Measurements from ENCODE around the gene MORN1.
A peak's percentile ranks its signal among the peaks of the same experiment; 100 is the strongest.

The MORN1 gene

DNA sequence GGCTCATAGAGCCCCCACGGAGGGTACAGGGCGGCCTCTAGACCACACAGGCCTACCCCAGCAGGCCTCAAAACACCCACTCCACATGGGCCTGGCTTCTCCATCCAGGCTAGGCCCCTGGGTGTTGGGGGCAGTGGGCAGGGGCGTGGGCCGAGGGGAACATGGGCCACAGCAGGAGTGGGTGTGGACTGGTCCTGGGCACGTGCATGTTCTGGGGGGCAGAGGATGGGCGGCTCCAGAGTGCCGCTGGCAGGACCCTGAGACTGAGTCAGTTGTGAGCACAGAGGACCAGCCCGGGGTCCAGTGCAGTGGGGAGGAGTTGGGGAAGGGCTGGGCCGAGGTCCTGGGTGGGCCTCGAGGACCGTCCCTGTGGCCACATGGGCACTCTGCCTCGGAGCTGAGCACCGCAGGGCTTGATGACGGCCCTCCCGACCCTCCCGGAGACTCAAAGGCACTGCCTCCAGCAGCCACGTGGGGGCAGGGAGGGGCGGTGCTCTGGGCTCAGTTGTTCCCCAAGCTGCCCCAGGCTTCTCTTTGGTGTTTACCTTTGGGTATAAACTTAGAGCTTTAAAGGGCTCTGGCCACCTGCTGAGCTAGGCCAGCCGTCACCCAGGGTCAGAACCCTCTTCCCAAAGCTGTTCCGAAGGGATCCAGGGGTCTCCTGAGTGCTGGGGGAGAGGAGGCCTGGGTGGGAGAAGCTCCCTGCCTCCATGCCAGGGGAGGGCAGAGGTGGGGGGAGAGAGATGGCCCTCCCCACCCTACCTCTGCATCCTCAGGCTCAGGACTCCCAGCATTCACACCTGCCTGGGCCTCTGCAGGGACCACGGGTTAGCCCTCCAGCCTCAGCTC, 79.9 kb downstream of the MORN1 start:
- in situ Hi-C loops (cut with MboI; ENCODE audit: low pct_unique_long_range_greater_than_20kb, low sequenced_read_pairs, unreplicated experiment) = no loop called here
- DNase-seq (ENCODE audit: low spot score) = peak; percentile 77
- TF ChIP-seq, protein P1, sequence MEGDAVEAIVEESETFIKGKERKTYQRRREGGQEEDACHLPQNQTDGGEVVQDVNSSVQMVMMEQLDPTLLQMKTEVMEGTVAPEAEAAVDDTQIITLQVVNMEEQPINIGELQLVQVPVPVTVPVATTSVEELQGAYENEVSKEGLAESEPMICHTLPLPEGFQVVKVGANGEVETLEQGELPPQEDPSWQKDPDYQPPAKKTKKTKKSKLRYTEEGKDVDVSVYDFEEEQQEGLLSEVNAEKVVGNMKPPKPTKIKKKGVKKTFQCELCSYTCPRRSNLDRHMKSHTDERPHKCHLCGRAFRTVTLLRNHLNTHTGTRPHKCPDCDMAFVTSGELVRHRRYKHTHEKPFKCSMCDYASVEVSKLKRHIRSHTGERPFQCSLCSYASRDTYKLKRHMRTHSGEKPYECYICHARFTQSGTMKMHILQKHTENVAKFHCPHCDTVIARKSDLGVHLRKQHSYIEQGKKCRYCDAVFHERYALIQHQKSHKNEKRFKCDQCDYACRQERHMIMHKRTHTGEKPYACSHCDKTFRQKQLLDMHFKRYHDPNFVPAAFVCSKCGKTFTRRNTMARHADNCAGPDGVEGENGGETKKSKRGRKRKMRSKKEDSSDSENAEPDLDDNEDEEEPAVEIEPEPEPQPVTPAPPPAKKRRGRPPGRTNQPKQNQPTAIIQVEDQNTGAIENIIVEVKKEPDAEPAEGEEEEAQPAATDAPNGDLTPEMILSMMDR (IDR thresholded peaks at IDR 0.05; ENCODE audit: extremely low read depth, insufficient read depth, missing control alignments) = peak; percentile 33

DNA sequence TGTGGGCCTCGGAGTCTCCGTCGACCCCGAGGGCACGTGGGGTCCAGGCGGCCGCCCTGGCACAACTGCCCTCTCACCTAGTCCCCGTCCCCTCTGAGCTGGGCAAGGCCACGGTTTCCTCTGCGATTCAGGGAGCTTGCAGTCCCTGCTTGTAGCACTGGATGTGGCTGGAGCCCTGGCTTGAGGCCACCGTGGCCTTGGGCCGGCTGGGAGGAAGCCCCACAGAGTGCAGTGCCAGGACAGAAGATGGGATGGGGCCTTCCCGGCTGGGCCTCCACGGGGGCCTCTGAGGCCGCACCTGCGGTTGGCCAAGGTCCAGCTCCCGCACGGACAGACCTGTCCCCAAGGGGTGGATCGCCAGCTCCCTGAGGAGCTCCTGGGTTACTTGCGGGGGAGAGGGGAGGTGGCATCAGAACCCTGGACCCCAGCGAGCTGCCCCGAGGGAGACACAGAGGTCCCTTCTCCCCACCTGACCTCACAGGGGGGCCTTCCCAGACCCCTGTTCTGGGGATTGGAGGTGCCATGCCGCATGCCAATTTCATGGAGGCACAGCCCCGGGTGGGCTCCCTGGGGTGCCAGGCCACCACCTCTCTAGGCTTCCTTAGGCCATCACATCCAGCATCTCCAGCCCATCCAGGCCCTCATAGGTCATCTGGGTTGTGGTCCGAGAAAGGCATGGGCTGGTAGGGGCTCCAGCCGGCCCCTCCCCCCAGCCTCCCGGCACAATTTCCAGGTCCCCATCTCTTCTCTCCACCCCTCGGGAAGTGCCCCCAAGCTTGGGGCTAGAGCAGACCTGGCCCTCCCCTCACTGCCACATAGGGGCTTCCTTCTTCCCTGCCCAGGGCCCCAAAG, 80.8 kb downstream of the MORN1 start:
- TF ChIP-seq, protein P1 (IDR thresholded peaks at IDR 0.05; ENCODE audit: extremely low read depth, insufficient read depth, missing control alignments) = no peak
- in situ Hi-C loops (cut with MboI; ENCODE audit: low pct_unique_long_range_greater_than_20kb, low sequenced_read_pairs, unreplicated experiment) = no loop called here

DNA sequence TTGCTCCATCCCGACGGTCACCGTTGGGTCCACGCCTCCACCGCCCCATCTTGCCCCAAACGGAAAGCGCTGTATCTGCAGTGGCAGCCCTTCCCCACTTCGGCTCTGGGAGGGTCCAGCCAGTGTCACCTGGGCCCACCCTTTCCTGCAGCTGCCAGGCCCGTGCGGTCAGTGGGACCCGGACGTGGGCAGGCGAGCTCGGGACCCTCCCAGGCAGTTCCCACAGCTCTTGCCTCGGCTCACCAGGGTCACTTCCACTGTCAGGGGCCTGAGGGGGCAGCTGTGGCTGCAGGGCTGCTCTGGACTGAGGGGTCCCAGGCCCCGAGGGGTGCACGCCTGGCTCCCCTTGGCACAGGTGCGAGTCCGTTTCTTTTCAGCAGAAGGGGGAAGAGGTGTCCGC, 82.5 kb downstream of the MORN1 start:
- no peak for DNase-seq (ENCODE audit: low spot score)
- in situ Hi-C loops (cut with MboI; ENCODE audit: low pct_unique_long_range_greater_than_20kb, low sequenced_read_pairs, unreplicated experiment) = no loop called here
- TF ChIP-seq, protein P1 (IDR thresholded peaks at IDR 0.05; ENCODE audit: extremely low read depth, insufficient read depth, missing control alignments) = no peak

More for the DNA sequence above, 80.8 kb downstream of the MORN1 start:
- DNase-seq (ENCODE audit: low spot score) = no peak

DNA sequence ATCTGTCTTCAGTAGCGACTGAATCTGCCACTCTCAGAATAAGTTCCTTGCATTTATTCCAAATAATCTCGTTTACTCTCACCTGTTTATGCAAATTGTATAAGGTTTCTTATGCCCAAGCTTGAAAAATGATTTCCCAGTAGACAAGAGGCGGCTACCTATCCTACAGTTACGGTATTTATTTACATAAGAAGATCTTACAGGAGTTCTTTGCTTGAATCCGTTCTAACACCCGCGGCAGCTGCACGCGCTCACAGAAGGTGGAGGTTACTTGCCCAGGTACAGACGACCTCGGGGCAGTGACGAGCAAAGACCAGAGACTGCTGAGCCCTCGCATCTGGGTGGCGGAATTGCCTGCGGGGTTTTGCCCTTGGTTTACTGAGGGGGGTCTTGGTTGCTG, 83.4 kb downstream of the MORN1 start:
- TF ChIP-seq, protein P1 (IDR thresholded peaks at IDR 0.05; ENCODE audit: extremely low read depth, insufficient read depth, missing control alignments) = no peak
- DNase-seq (ENCODE audit: low spot score) = no peak
- in situ Hi-C loops (cut with MboI; ENCODE audit: low pct_unique_long_range_greater_than_20kb, low sequenced_read_pairs, unreplicated experiment) = no loop called here

DNA sequence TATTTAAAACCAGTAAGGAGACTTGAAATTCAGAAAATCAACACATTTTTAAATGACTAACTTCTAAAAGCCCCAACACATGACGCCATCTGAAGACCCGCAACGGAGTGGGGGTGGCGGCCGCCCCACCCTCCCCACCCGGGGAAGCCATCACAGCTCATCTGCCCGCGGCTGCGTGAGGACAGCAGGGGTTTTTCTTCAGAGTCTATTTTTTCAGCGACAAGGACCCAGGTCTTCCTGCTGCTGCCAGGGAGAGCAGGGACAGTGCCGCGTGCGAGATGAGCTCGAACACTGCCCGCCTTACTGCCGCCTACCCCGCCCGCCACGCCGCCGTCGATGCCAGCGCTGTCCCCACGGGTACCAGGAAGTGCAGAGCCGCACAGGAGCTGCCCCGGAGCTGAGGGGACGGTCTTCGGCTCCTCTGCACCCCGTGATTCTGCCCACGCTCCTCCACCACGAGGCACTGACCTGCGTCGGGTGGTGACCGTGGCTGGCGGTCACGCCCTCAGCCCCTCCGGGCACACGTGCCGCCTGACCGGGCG, 84.2 kb downstream of the MORN1 start:
- TF ChIP-seq, protein P1 (IDR thresholded peaks at IDR 0.05; ENCODE audit: extremely low read depth, insufficient read depth, missing control alignments) = no peak
- in situ Hi-C loops (cut with MboI; ENCODE audit: low pct_unique_long_range_greater_than_20kb, low sequenced_read_pairs, unreplicated experiment) = no loop called here
- no peak for DNase-seq (ENCODE audit: low spot score)

DNA sequence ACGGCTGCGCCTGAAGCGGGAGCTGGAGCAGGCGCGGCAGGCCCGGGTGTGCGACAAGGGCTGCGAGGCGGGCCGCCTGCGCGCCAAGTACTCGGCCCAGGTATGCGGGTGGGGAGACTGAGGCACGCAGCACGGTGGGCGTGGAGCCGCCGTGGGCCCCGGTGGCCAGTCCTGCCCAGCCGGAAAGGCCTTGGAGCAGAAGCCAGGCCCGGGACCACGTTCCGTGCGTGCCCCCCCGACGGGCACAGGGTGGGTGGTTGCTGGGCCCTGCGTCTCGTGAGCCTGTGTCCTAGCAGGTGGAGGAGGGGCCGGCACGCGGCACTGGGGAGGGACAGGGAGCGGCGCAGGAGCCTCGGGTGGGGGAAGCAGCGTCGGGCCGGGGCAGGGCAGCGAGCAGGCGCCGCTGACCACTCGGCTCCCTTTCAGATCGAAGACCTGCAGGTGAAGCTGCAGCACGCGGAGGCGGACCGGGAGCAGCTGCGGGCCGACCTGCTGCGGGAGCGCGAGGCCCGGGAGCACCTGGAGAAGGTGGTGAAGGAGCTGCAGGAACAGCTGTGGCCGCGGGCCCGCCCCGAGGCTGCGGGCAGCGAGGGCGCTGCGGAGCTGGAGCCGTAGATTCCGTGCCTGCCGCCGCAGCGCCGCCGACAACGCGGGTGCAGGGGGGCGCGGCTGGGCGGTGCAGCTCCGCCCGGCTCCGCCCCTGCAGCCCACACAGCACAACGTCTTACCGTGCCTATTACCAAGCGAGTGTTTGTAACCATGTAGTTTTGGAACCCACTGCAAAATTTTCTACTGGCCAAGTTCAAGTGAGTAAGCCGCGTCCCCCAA, 85.0 kb downstream of the MORN1 start:
- in situ Hi-C loops (cut with MboI; ENCODE audit: low pct_unique_long_range_greater_than_20kb, low sequenced_read_pairs, unreplicated experiment) = no loop called here
- TF ChIP-seq, protein P1 (IDR thresholded peaks at IDR 0.05; ENCODE audit: extremely low read depth, insufficient read depth, missing control alignments) = no peak
- no peak for DNase-seq (ENCODE audit: low spot score)
